ENCODE measurements around the gene SUMO1.

DNA sequence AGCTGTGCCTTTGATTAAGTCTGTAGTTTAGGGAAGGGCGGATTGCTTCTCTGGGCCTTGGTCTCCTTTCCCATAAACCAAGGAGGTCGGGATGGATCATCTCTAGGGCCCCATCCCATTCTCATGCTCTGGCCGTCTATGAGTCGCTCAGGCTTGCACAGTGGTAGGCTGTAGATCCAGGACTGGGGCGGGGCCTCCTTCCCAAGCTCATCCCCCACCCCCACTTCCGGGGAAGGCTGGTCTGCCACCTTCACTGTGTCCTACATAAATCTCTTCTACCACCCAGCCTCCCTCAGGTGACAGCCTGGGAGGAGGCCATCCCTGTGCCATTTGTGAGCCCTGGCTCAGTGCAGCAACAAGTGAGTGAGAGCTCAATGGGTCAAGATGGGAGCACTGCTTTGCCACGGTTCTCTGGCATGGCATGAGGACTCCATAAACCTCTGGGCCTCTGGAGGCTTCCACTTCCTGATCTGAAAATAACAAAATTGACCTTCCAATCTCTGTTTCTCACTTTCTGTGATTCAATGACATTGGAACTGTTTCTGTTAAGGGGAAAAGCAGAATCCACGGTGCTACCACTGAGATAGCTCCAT is 68.5 kb downstream of the SUMO1 start:
- TF ChIP-seq, protein P1, sequence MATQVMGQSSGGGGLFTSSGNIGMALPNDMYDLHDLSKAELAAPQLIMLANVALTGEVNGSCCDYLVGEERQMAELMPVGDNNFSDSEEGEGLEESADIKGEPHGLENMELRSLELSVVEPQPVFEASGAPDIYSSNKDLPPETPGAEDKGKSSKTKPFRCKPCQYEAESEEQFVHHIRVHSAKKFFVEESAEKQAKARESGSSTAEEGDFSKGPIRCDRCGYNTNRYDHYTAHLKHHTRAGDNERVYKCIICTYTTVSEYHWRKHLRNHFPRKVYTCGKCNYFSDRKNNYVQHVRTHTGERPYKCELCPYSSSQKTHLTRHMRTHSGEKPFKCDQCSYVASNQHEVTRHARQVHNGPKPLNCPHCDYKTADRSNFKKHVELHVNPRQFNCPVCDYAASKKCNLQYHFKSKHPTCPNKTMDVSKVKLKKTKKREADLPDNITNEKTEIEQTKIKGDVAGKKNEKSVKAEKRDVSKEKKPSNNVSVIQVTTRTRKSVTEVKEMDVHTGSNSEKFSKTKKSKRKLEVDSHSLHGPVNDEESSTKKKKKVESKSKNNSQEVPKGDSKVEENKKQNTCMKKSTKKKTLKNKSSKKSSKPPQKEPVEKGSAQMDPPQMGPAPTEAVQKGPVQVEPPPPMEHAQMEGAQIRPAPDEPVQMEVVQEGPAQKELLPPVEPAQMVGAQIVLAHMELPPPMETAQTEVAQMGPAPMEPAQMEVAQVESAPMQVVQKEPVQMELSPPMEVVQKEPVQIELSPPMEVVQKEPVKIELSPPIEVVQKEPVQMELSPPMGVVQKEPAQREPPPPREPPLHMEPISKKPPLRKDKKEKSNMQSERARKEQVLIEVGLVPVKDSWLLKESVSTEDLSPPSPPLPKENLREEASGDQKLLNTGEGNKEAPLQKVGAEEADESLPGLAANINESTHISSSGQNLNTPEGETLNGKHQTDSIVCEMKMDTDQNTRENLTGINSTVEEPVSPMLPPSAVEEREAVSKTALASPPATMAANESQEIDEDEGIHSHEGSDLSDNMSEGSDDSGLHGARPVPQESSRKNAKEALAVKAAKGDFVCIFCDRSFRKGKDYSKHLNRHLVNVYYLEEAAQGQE (IDR thresholded peaks at IDR 0.05; ENCODE audit: insufficient read depth in 1 of 2, low read depth in 2 of 2, low read length in 2 of 2) = no peak
- TF ChIP-seq POLR2AphosphoS5 (IDR thresholded peaks at IDR 0.05; ENCODE audit: low read depth, low read length) = no peak
- no peak for TF ChIP-seq SIN3A (IDR thresholded peaks at IDR 0.05; ENCODE audit: borderline replicate concordance, insufficient read depth, low read length)
- no peak for TF ChIP-seq TAF1 (IDR thresholded peaks at IDR 0.05; ENCODE audit: borderline replicate concordance, insufficient read depth, low read length)
- no peak for TF ChIP-seq FOXP2 (optimal IDR thresholded peaks at IDR 0.05; ENCODE audit: borderline replicate concordance, extremely low read depth, extremely low read length, insufficient read depth)

Measured in PFSK-1 (cell line).